ENCODE measurements around the gene CHAF1B. TPM values are rescaled to one million over a fixed set of nuclear protein-coding genes. Genes with fewer than 3 reads are reported as not detected.
"Not testable (repeated sequence)": the region's sequence is repeated elsewhere in the genome, so short reads cannot be mapped to it uniquely, and the experiment has no call there.

Gene CHAF1B
- total RNA-seq, 1 experiment from 2014 or later: 18.7 TPM

GRCh38 chr21:36381841-36382589 is 3.2 kb upstream of the CHAF1B start:
- DNase-seq: no peak
- intact Hi-C loops (cut with micrococcal nuclease; ENCODE audit: unreplicated experiment): no loop called here
- no peak overlapping the region for H3K4me3 Mint-ChIP-seq (ENCODE audit: unreplicated experiment)
- no peak overlapping the region for H3K4me3 ChIP-seq (ENCODE audit: low read depth, low read length)
- peaks cover 8% of the 10 kb centered on the region for H3K4me1 ChIP-seq
- POLR2A ChIA-PET: no interaction called here
- CTCF ChIA-PET: no interaction called here
- H3K9me3 ChIP-seq: no peaks in the 10 kb centered on the region
- no TSS peak for BruUV-seq (replicated peaks)
- H3K4me1 Mint-ChIP-seq (ENCODE audit: low read depth, unreplicated experiment): no peaks in the 10 kb centered on the region
- no peaks in the 10 kb centered on the region for H3K27me3 ChIP-seq (replicated peaks; ENCODE audit: control insufficient read depth, insufficient read depth, low read length)
- H3K36me3 Mint-ChIP-seq (ENCODE audit: insufficient read depth, unreplicated experiment): peaks cover 21% of the 10 kb centered on the region
- H3K36me3 ChIP-seq (ENCODE audit: control insufficient read depth, insufficient read depth, low read length): no peaks in the 10 kb centered on the region
- no peak for TF ChIP-seq CTCF (IDR thresholded peaks at IDR 0.05; ENCODE audit: insufficient read depth in 1 of 2, low read depth in 1 of 2, low read length in 1 of 2, severe bottlenecking in 1 of 2, unreplicated experiment in 1 of 2)
- H3K27ac Mint-ChIP-seq (ENCODE audit: unreplicated experiment): no peak overlapping the region
- no peaks in the 10 kb centered on the region for H3K9me3 Mint-ChIP-seq (ENCODE audit: unreplicated experiment)
- no peaks in the 10 kb centered on the region for H3K27me3 Mint-ChIP-seq (ENCODE audit: insufficient read depth, unreplicated experiment)

GRCh38 chr21:36382722-36383121 is 2.5 kb upstream of the CHAF1B start:
- CTCF ChIA-PET: interaction anchor here (0.7 kb wide), 1 partner anchor 471 kb away, joined by 5 read pairs; no protein-coding TSS in a partner anchor
- intact Hi-C loops (cut with micrococcal nuclease; ENCODE audit: unreplicated experiment); BruUV-seq (replicated peaks): not testable (repeated sequence)

GRCh38 chr21:36384885-36385232 is 333 bp upstream of the CHAF1B start:
- peaks cover 4% of the 10 kb centered on the region for H3K4me1 Mint-ChIP-seq (ENCODE audit: low read depth, unreplicated experiment)
- H3K27me3 ChIP-seq (replicated peaks; ENCODE audit: control insufficient read depth, insufficient read depth, low read length): no peaks in the 10 kb centered on the region
- no peaks in the 10 kb centered on the region for H3K9me3 ChIP-seq
- H3K4me3 ChIP-seq (ENCODE audit: low read depth, low read length): peak overlapping the region; percentile 52
- CTCF ChIA-PET: no interaction called here
- H3K4me3 Mint-ChIP-seq (ENCODE audit: unreplicated experiment): peak overlapping the region; percentile 74
- H3K36me3 ChIP-seq (ENCODE audit: control insufficient read depth, insufficient read depth, low read length): no peaks in the 10 kb centered on the region
- no peaks in the 10 kb centered on the region for H3K9me3 Mint-ChIP-seq (ENCODE audit: unreplicated experiment)
- H3K4me1 ChIP-seq: peaks cover 4% of the 10 kb centered on the region; the same call in 1 of the 2 replicates
- TF ChIP-seq CTCF (IDR thresholded peaks at IDR 0.05; ENCODE audit: insufficient read depth in 1 of 2, low read depth in 1 of 2, low read length in 1 of 2, severe bottlenecking in 1 of 2, unreplicated experiment in 1 of 2): no peak
- peaks cover 23% of the 10 kb centered on the region for H3K36me3 Mint-ChIP-seq (ENCODE audit: insufficient read depth, unreplicated experiment)
- H3K27me3 Mint-ChIP-seq (ENCODE audit: insufficient read depth, unreplicated experiment): no peaks in the 10 kb centered on the region
- BruUV-seq (replicated peaks): no TSS peak
- no peak for DNase-seq
- POLR2A ChIA-PET: no interaction called here
- H3K27ac Mint-ChIP-seq (ENCODE audit: unreplicated experiment): no peak overlapping the region
- intact Hi-C loops (cut with micrococcal nuclease; ENCODE audit: unreplicated experiment): loop anchor here (5.0 kb wide), 1 partner anchor 243 kb away; no protein-coding TSS in a partner anchor

More at GRCh38 chr21:36382722-36383121, 2.5 kb upstream of the CHAF1B start:
- not testable (repeated sequence) for H3K4me1 ChIP-seq; H3K27me3 ChIP-seq (replicated peaks; ENCODE audit: control insufficient read depth, insufficient read depth, low read length); H3K27ac Mint-ChIP-seq (ENCODE audit: unreplicated experiment); H3K9me3 ChIP-seq; H3K4me1 Mint-ChIP-seq (ENCODE audit: low read depth, unreplicated experiment); DNase-seq; H3K4me3 Mint-ChIP-seq (ENCODE audit: unreplicated experiment); H3K9me3 Mint-ChIP-seq (ENCODE audit: unreplicated experiment); H3K27me3 Mint-ChIP-seq (ENCODE audit: insufficient read depth, unreplicated experiment); H3K36me3 ChIP-seq (ENCODE audit: control insufficient read depth, insufficient read depth, low read length); H3K4me3 ChIP-seq (ENCODE audit: low read depth, low read length)
- POLR2A ChIA-PET: interaction anchor here (0.7 kb wide), 1 partner anchor 11 kb away, joined by 10 read pairs; no protein-coding TSS in a partner anchor
- peaks cover 20% of the 10 kb centered on the region for H3K36me3 Mint-ChIP-seq (ENCODE audit: insufficient read depth, unreplicated experiment)
